ENCODE measurements around the gene BACE2. TPM values are rescaled to one million over a fixed set of nuclear protein-coding genes. Genes with fewer than 3 reads are reported as not detected.

The BACE2 gene
- total RNA-seq, 1 experiment from 2014 or later = 23.2 TPM

- no TSS peak for BruUV-seq (replicated peaks)
- intact Hi-C loops (cut with micrococcal nuclease) = no loop called here
- H3K9me2 ChIP-seq (ENCODE audit: insufficient read depth) = no peaks in the 10 kb centered on the region
- CTCF ChIA-PET = interaction anchor here (0.9 to 4.6 kb wide), 8 partner anchors 8 to 37 kb away, joined by 3 to 33 read pairs (median 3); no protein-coding TSS in a partner anchor
- no peaks in the 10 kb centered on the region for H3K9me3 ChIP-seq (ENCODE audit: control insufficient read depth in 1 of 2, insufficient read depth in 1 of 2, low read depth in 1 of 2, low read length in 2 of 2)
- DNase-seq (ENCODE audit: low read depth, low spot score) (peak; percentile 39), ATAC-seq (peak; percentile 78)
- no peaks in the 10 kb centered on the region for H4K20me1 ChIP-seq (ENCODE audit: insufficient read depth)
- H3K4me3 ChIP-seq (replicated peaks in 1 of 2; ENCODE audit: low read depth in 1 of 2, low read length in 2 of 2) = no peak overlapping the region
- peak; percentile 23 to 59 (median 58); a peak in 5 of 6 replicates for TF ChIP-seq CTCF (IDR thresholded peaks at IDR 0.05 in 2 of 3, conservative IDR thresholded peaks at IDR 0.05 in 1 of 3; ENCODE audit: borderline replicate concordance in 1 of 3, insufficient read depth in 1 of 3, low read depth in 2 of 3, low read length in 2 of 3)
- no peak for TF ChIP-seq EGR1 (IDR thresholded peaks at IDR 0.05; ENCODE audit: low read depth)
- no peak for TF ChIP-seq EZH2 (IDR thresholded peaks at IDR 0.05)
- TF ChIP-seq RAD21 (IDR thresholded peaks at IDR 0.05; ENCODE audit: low read depth) = peak; percentile 45
- TF ChIP-seq YY1 (IDR thresholded peaks at IDR 0.05; ENCODE audit: extremely low read depth, insufficient replicate concordance, low read depth, low read length) = no peak
- TF ChIP-seq TCF7L2 (IDR thresholded peaks at IDR 0.05; ENCODE audit: borderline replicate concordance, extremely low read depth, insufficient read depth, insufficient read length) = peak; percentile 53
- no peak for TF ChIP-seq EZH2phosphoT487 (IDR thresholded peaks at IDR 0.05; ENCODE audit: borderline replicate concordance)
- H3K9ac ChIP-seq (ENCODE audit: low read length) = no peak overlapping the region
- H3K36me3 ChIP-seq (ENCODE audit: control insufficient read depth in 1 of 2, insufficient read depth in 2 of 2, low read length in 2 of 2) = no peaks in the 10 kb centered on the region
- POLR2A ChIA-PET = no interaction called here
- H3K4me2 ChIP-seq (ENCODE audit: low read length) = no peak overlapping the region
- no peak overlapping the region for H3K27ac ChIP-seq (ENCODE audit: low read depth, low read length)
- H3K27me3 ChIP-seq (ENCODE audit: insufficient read depth, low read length) = peaks cover 22% of the 10 kb centered on the region
- RAD21 ChIA-PET (ENCODE audit: low non-redundant PET in 1 of 2, low total read pairs in 2 of 2, uncharacterized antibody in 2 of 2, unreplicated experiment in 2 of 2) = no interaction called here
- no peaks in the 10 kb centered on the region for H3K4me1 ChIP-seq (ENCODE audit: control insufficient read depth in 1 of 2, insufficient read depth in 2 of 2, low read length in 2 of 2)
- H2AFZ ChIP-seq (ENCODE audit: low read depth, low read length, poor library complexity, severe bottlenecking) = no peak overlapping the region
- H3K79me2 ChIP-seq (ENCODE audit: insufficient read depth, low read length) = no peaks in the 10 kb centered on the region
Measured at GRCh38 chr21:41133874-41134522, 34.0 kb upstream of the BACE2 start.

Data from HCT116 (cell line).